PC-9 (cell line): Measurements from ENCODE around the gene KLRD1. TPM values are rescaled to one million over a fixed set of nuclear protein-coding genes. Genes with fewer than 3 reads are reported as not detected.
"Not testable (repeated sequence)": the region's sequence is repeated elsewhere in the genome, so short reads cannot be mapped to it uniquely, and the experiment has no call there.

Experiments used
- BruUV-seq: library from RNA; stranded (reverse); fragments of 400-500 nt; replicated peaks from 2 replicates; lab custom pipeline; 2021; lab: Mats Ljungman, UMichigan
- CTCF ChIA-PET: fragments of 300-600 bp; sonication (Branson Sonifier 250); formaldehyde crosslinking; loops from one replicate; lab custom pipeline; 2022; ENCODE audit warnings: antibody characterized with exemption; lab: Charles Lee
- POLR2A ChIA-PET: fragments of 300-600 bp; sonication (Branson Sonifier 250); formaldehyde crosslinking; loops from one replicate; lab custom pipeline; 2022; ENCODE audit warnings: antibody characterized with exemption; ENCODE audit not compliant: unreplicated experiment; lab: Charles Lee
- DNase-seq, 2 experiments: peaks; one replicate each; pipeline versions ENCODE4 v3.0.0 to v3.0.0-alpha.2; 2015 to 2022; ENCODE audit warnings: mixed read lengths in 1 of 2
- H2AFZ ChIP-seq: fragments of 200-600 bp; sonication (generic); 2 replicates; pipeline ENCODE4 v1.8.1; 2017; ENCODE audit warnings: antibody characterized with exemption
- H3F3A ChIP-seq: fragments of 200-600 bp; sonication (generic); 2 replicates; pipeline ENCODE4 v1.8.1; 2017; ENCODE audit warnings: antibody characterized with exemption, mild to moderate bottlenecking, low read depth; ENCODE audit not compliant: insufficient read depth
- H3K27ac ChIP-seq: fragments of 200-600 bp; sonication (generic); 2 replicates; pipeline ENCODE4 v1.6.1; 2016; ENCODE audit warnings: mixed run types
- H3K27me3 ChIP-seq: fragments of 200-600 bp; sonication (generic); 2 replicates; pipeline ENCODE4 v1.6.1; 2016; ENCODE audit warnings: low read depth, mixed run types; ENCODE audit not compliant: insufficient read depth
- H3K36me3 ChIP-seq: fragments of 200-600 bp; sonication (generic); 2 replicates; pipeline ENCODE4 v1.6.1; 2016; ENCODE audit warnings: low read depth, mixed run types
- H3K4me1 ChIP-seq: fragments of 200-600 bp; sonication (generic); replicated peaks from 2 replicates; pipeline ENCODE4 v1.6.1; 2016; ENCODE audit warnings: mixed run types; ENCODE audit not compliant: insufficient read depth
- H3K4me2 ChIP-seq: fragments of 200-600 bp; sonication (generic); 2 replicates; pipeline ENCODE4 v1.6.1; 2017; ENCODE audit warnings: mixed run types
- H3K4me3 ChIP-seq: fragments of 200-600 bp; sonication (generic); 2 replicates; pipeline ENCODE4 v1.6.1; 2016; ENCODE audit warnings: mixed run types
- H3K79me2 ChIP-seq: fragments of 200-600 bp; sonication (generic); 2 replicates; pipeline ENCODE4 v1.6.1; 2017; ENCODE audit warnings: low read depth, mixed run types
- H3K9me2 ChIP-seq: fragments of 200-600 bp; sonication (generic); 2 replicates; pipeline ENCODE4 v1.8.1; 2017; ENCODE audit warnings: mild to moderate bottlenecking; ENCODE audit not compliant: insufficient read depth
- H3K9me3 ChIP-seq: fragments of 200-600 bp; sonication (generic); 2 replicates; pipeline ENCODE4 v1.8.1; 2016; ENCODE audit warnings: low read depth; ENCODE audit not compliant: insufficient read depth
- H4K20me1 ChIP-seq: fragments of 200-600 bp; sonication (generic); 2 replicates; pipeline ENCODE4 v1.8.1; 2017; ENCODE audit not compliant: insufficient read depth
- EZH2 ChIP-seq: fragments of 200-600 bp; sonication (generic); IDR thresholded peaks from 2 replicates; pipeline ENCODE4 v1.8.0; 2017; ENCODE audit warnings: antibody characterized with exemption, low read depth
- intact Hi-C: fragments of 100-400 bp; cut with micrococcal nuclease; formaldehyde crosslinking; loops from one replicate; pipeline ENCODE4 v1.10.0; 2022; ENCODE audit not compliant: unreplicated experiment
- total RNA-seq: library from RNA; stranded (reverse); gene quantifications from 2 replicates; pipeline ENCODE4 v1.2.3, GENCODE V29; 2021
- TF ChIP-seq, protein P1 (sequence below): fragments of 200-600 bp; sonication (generic); conservative IDR thresholded peaks from 2 replicates; pipeline ENCODE4 v1.6.1; 2017; ENCODE audit warnings: mixed run types, antibody characterized with exemption, mild to moderate bottlenecking, moderate library complexity

The KLRD1 gene
- total RNA-seq, 1 experiment from 2014 or later: 0.68 TPM

DNA sequence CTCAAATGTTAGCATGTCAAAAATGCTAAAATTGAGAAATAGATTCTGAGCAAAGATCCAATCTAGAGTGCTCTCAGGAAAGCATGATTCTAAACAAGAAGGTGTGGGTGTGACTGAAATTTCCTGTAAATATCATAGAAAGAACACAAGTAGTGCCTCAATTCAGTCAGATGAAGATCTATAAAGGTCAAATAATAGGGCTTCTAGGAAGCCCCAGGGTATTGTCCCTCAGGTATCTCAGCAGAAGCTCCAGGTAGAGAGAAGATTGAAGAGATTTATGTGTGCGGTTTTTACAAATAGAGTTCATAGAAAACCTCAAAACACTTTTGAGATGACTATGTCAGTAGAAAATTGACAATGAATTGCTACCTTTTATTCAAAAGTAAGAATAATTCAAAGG is 13.0 kb downstream of the KLRD1 start:
- H4K20me1 ChIP-seq: no peaks in the 10 kb centered on the region
- DNase-seq: no peak
- H3F3A ChIP-seq: no peaks in the 10 kb centered on the region
- no peak overlapping the region for H3K4me3 ChIP-seq
- H3K79me2 ChIP-seq: no peaks in the 10 kb centered on the region
- intact Hi-C loops: no loop called here
- CTCF ChIA-PET: interaction anchor here (0.6 kb wide), 1 partner anchor 129 kb away, joined by 5 read pairs; no protein-coding TSS in a partner anchor
- H3K9me3 ChIP-seq: no peaks in the 10 kb centered on the region
- H3K4me1 ChIP-seq: no peaks in the 10 kb centered on the region
- H2AFZ ChIP-seq: no peak overlapping the region
- no peaks in the 10 kb centered on the region for H3K27me3 ChIP-seq
- no peak overlapping the region for H3K27ac ChIP-seq
- POLR2A ChIA-PET: no interaction called here
- no peaks in the 10 kb centered on the region for H3K9me2 ChIP-seq
- no peak overlapping the region for H3K4me2 ChIP-seq
- no peaks in the 10 kb centered on the region for H3K36me3 ChIP-seq
- no TSS peak for BruUV-seq
- TF ChIP-seq, protein P1, sequence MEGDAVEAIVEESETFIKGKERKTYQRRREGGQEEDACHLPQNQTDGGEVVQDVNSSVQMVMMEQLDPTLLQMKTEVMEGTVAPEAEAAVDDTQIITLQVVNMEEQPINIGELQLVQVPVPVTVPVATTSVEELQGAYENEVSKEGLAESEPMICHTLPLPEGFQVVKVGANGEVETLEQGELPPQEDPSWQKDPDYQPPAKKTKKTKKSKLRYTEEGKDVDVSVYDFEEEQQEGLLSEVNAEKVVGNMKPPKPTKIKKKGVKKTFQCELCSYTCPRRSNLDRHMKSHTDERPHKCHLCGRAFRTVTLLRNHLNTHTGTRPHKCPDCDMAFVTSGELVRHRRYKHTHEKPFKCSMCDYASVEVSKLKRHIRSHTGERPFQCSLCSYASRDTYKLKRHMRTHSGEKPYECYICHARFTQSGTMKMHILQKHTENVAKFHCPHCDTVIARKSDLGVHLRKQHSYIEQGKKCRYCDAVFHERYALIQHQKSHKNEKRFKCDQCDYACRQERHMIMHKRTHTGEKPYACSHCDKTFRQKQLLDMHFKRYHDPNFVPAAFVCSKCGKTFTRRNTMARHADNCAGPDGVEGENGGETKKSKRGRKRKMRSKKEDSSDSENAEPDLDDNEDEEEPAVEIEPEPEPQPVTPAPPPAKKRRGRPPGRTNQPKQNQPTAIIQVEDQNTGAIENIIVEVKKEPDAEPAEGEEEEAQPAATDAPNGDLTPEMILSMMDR: no peak
- TF ChIP-seq EZH2: no peak

DNA sequence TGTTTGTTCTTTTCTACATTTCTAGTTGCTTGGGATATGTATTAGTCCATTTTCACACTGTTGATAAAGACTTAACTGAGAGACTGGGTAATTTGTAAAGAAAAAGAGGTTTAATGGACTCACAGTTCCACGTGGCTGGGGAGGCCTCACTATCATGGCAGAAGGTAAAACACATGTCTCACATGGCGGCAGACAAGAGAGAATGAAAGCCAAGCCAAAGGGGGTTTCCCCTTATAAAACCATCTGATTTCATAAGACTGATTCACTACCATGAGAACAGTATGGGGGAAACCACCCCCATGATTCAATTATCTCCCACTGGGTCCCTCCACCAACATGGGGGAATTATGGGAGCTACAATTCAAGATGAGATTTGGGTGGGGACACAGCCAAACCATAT is 21.0 kb downstream of the KLRD1 start:
- DNase-seq, H2AFZ ChIP-seq, H3K27ac ChIP-seq, H3K9me3 ChIP-seq, H4K20me1 ChIP-seq, H3K4me1 ChIP-seq, CTCF ChIA-PET, H3F3A ChIP-seq, H3K4me3 ChIP-seq, H3K4me2 ChIP-seq, H3K79me2 ChIP-seq, BruUV-seq, intact Hi-C loops, POLR2A ChIA-PET, H3K27me3 ChIP-seq, H3K9me2 ChIP-seq, H3K36me3 ChIP-seq: not testable (repeated sequence)

DNA sequence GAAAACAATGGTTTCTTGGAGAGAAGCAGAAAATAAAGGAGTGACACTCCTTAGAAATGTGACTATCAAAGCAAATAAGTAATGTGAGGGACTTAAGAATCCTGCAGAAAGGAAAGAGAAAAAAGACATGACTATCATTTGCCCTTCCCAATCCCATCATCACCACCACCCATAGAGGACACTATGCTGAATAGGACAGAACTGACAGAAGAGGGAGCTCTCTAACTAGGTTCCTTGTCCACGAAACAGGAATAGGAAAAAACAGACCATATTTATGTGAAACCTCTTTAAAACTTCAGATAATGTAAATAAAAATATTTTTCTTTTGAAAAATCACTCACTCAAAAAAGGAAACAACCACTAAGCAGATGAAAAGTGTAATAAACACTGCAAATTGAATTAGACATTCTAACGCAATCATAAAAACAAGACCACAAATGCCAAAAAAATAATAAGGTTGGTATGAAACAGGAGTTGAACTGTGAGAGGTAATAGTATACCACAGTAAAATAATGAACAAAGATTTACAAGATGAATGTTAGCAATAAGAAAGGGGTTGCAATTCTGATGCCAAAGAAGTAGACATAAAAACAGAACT is 24.1 kb downstream of the KLRD1 start:
- intact Hi-C loops: loop anchor here (1.0 to 5.0 kb wide), 8 partner anchors 36 to 419 kb away; partner anchors contain the start of genes MAGOHB and STYK1
- CTCF ChIA-PET: interaction anchor here (1.0 kb wide), 1 partner anchor 10 kb away, joined by 3 read pairs; no protein-coding TSS in a partner anchor
- Histone ChIP-seq H3K27me3 (no peaks in the 10 kb centered on the region), H4K20me1 (no peaks in the 10 kb centered on the region), H3K79me2 (no peaks in the 10 kb centered on the region), H3F3A (no peaks in the 10 kb centered on the region), H3K4me3 (no peak overlapping the region), H2AFZ (no peak overlapping the region), H3K36me3 (no peaks in the 10 kb centered on the region), H3K4me2 (no peak overlapping the region), H3K4me1 (no peaks in the 10 kb centered on the region), H3K27ac (no peak overlapping the region), H3K9me3 (no peaks in the 10 kb centered on the region), H3K9me2 (no peaks in the 10 kb centered on the region)
- no TSS peak for BruUV-seq
- TF ChIP-seq, protein P1: peak; percentile 79
- TF ChIP-seq EZH2: no peak
- POLR2A ChIA-PET: interaction anchor here (0.6 kb wide), 1 partner anchor 33 kb away, joined by 4 read pairs; no protein-coding TSS in a partner anchor
- DNase-seq: peak in 1 of 2 experiments; percentile 19

DNA sequence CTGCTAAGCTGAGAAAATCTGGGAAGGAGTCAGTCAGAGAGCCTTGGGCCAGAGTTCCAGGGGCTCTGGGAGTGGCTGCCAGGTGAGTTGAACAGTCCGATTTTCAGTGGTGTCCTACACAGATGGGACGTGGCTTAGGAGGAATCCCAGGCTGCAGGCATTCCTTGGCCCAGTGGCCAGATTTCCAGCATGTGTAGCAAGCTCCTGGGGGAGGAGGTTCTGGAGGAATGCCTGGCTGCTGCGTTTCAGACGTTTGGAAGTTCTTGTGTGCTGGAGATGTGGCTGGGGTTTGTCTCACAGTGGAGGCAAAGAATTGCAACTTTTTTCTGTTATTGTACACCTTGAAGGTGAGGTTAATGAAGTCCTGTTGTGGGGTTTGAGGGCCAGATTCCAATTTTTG is 28.5 kb downstream of the KLRD1 start:
- H3K4me3 ChIP-seq, H2AFZ ChIP-seq, H3K9me3 ChIP-seq, CTCF ChIA-PET, BruUV-seq, H3K27me3 ChIP-seq, H3K9me2 ChIP-seq, H3K79me2 ChIP-seq, H3K27ac ChIP-seq, H3K36me3 ChIP-seq, DNase-seq, H4K20me1 ChIP-seq, intact Hi-C loops, H3K4me2 ChIP-seq, POLR2A ChIA-PET, H3F3A ChIP-seq: not testable (repeated sequence)
- 0 out of 2 replicates have a peak, but pooled peaks cover 14% of the 10 kb centered on the region for H3K4me1 ChIP-seq

DNA sequence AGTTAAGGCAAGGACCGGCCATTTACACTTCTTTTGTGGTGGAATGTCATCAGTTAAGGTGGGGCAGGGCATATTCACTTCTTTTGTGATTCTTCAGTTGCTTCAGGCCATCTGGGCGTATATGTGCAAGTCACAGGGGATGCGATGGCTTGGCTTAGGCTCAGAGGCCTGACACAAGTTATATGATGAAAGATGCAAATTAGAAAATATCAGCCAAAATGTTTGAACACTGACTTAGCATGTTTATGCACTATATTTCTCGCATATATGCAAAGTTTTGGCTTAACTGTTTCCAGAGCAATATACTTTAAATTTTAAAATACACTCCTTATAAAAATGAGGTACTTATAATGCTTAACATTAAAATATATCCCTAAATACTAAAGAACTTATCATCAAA is 30.8 kb downstream of the KLRD1 start:
- H3K9me2 ChIP-seq, H3K79me2 ChIP-seq, POLR2A ChIA-PET, H3K9me3 ChIP-seq, H4K20me1 ChIP-seq, BruUV-seq, H3K4me3 ChIP-seq, H3K27me3 ChIP-seq, H3K27ac ChIP-seq, H3K36me3 ChIP-seq, H3F3A ChIP-seq, H2AFZ ChIP-seq, DNase-seq, H3K4me2 ChIP-seq: not testable (repeated sequence)
- intact Hi-C loops: loop anchor here (2.0 kb wide), 1 partner anchor 56 kb away; no protein-coding TSS in a partner anchor
- H3K4me1 ChIP-seq: 0 out of 2 replicates have a peak, but pooled peaks cover 14% of the 10 kb centered on the region
- CTCF ChIA-PET: interaction anchor here (0.6 kb wide), 1 partner anchor 11 kb away, joined by 3 read pairs; no protein-coding TSS in a partner anchor
